ENCODE data around the gene KCNAB1.

KCNAB1 gene

DNA sequence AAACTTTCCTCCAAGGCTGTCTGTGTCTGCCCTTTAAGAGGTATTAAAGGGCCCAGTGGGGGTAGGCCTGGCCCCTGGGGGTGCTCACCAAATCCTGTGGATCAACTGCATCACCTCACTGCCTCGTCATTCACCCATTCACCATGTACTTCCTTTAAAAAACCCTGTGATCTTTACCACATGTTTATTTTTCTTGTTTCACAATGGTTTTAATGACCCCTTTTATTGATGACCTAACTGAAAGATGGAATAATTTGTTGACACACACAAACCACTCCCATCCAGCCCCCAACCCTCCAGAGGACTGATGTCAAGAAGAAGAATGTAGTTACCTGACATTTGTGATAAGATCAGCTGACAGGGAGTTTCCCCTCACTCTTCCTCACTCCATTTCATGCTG lies 40.8 kb downstream of the KCNAB1 start:
- TF ChIP-seq CTCF (IDR thresholded peaks at IDR 0.05) = no peak

DNA sequence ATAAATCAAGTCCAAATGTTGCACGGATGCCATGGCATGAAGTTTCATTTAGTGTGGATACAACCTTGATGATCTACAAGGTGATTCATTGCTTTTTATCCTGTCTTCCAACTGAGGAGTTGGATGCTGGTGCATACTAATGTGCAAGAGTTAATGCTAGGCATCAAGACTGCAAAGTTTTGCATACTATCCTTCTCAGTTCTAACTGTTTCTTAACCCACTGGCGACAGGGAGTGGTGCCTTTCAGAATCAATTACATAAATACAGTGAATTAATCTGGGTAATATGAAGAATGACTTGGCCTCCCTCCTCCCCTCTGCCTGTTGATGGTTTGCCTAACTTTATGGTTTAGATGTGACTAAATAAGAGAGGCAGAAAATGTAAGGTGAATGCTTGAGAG lies 43.5 kb downstream of the KCNAB1 start:
- TF ChIP-seq CTCF (IDR thresholded peaks at IDR 0.05) = no peak

DNA sequence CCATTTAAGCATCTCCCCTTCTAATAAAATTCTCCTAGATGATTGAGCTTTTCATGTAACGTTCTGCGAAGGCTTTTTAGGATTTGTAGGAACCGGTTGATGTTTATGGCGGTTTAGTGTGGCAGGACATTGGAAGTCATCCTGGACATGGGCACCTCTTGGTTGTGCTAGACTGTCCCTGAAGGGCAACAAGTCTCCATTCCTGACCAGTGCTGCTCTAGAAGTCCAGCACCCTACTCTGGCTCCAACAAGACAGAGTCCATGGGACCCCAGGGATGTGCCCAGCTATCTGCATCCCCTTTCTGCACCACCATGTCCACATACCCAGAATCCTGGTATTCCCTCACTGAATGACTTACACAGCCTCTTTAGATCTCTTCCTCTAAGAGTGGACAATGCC lies 46.4 kb downstream of the KCNAB1 start:
- no peak for TF ChIP-seq CTCF (IDR thresholded peaks at IDR 0.05)

DNA sequence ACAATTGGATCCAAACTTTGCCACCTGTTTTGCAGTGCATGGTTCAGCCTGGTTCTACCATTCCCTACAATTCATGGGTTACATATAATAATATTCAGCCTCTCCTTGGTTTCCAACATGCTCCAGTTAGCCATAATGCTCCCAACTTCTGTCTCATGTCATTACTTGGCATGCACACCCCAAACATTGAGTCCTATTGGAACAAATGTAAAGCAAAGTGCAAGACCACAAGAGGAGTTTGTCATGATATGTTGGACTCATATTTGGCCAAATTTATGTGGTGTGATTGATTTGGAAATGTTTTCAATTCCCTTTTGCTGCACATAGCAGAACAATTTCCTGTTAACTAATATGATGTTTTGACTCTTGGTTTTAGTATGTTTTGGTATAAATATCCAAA lies 50.2 kb downstream of the KCNAB1 start:
- TF ChIP-seq CTCF (IDR thresholded peaks at IDR 0.05) = no peak

- TF ChIP-seq CTCF (IDR thresholded peaks at IDR 0.05) = no peak
Measured at GRCh38 chr3:156171281-156172267, 51.2 kb downstream of the KCNAB1 start.

DNA sequence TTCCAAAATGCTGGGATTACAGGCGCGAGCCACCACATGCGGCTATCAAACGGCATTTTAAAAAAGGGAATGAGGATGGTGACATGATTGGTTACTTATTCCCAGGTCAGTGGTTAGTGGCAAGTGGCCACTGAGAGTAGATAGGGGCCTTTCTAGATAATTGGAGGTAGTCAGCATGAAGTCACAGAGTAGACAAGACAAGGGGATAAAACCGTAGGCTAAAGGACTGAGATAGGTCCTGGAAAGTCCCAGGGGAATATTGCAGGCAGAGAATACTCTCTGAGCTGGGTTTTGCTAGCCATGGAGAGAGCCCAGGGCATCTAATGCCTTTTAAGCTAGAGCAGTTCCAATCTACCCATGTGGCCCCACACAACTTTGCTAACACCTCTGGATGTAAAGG lies 52.2 kb downstream of the KCNAB1 start:
- TF ChIP-seq CTCF (IDR thresholded peaks at IDR 0.05) = no peak

- TF ChIP-seq CTCF (IDR thresholded peaks at IDR 0.05) = 0 out of 2 replicates have a peak, but pooled peaks have one; percentile 23
Measured at GRCh38 chr3:156174229-156174847, 54.0 kb downstream of the KCNAB1 start.
